ENCODE results near the gene ANKRD44. TPM values are rescaled to one million over a fixed set of nuclear protein-coding genes. Genes with fewer than 3 reads are reported as not detected.
"Not testable (repeated sequence)": the region's sequence is repeated elsewhere in the genome, so short reads cannot be mapped to it uniquely, and the experiment has no call there.

The ANKRD44 gene
- polyA plus RNA-seq, 1 experiment, result 14.7 TPM

DNA sequence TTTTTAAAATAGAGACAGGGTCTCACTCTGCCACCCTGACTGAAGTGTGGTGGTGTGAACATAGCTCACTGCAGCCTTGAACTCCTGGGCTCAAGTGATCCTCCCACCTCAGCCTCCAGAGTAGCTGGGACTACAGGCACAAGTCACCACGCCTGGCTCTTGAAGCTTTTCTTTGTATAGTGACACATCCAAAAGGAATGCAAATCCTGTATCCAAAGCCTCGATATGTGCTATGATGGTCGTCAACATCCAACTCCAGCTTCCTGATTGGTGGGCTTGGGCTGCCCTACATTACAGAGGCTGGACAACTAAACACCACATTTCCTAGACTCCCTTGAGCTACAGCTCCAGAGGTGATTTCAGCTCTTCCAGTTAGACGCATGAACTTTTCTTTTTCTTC, 282.4 kb downstream of the ANKRD44 start:
- H3K4me3 ChIP-seq (ENCODE audit: low read depth, low read length), result no peak overlapping the region
- H3K27me3 ChIP-seq (ENCODE audit: control insufficient read depth, insufficient read depth, low read length), result no peaks in the 10 kb centered on the region
- H3K9me3 ChIP-seq (ENCODE audit: control insufficient read depth, insufficient read depth, low read length), result no peaks in the 10 kb centered on the region
- no peak overlapping the region for H3K27ac ChIP-seq (ENCODE audit: low read depth, low read length)
- TF ChIP-seq, protein P1, sequence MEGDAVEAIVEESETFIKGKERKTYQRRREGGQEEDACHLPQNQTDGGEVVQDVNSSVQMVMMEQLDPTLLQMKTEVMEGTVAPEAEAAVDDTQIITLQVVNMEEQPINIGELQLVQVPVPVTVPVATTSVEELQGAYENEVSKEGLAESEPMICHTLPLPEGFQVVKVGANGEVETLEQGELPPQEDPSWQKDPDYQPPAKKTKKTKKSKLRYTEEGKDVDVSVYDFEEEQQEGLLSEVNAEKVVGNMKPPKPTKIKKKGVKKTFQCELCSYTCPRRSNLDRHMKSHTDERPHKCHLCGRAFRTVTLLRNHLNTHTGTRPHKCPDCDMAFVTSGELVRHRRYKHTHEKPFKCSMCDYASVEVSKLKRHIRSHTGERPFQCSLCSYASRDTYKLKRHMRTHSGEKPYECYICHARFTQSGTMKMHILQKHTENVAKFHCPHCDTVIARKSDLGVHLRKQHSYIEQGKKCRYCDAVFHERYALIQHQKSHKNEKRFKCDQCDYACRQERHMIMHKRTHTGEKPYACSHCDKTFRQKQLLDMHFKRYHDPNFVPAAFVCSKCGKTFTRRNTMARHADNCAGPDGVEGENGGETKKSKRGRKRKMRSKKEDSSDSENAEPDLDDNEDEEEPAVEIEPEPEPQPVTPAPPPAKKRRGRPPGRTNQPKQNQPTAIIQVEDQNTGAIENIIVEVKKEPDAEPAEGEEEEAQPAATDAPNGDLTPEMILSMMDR (IDR thresholded peaks at IDR 0.05; ENCODE audit: low read depth, low read length), result no peak
- ChIA-PET CTCF (interaction anchor here (0.7 to 1.5 kb wide), 8 partner anchors 11 to 140 kb away, joined by 3 to 7 read pairs (median 3); no protein-coding TSS in a partner anchor), POLR2A (no interaction called here)
- peak; percentile 26 for DNase-seq (ENCODE audit: low read depth, low spot score)

DNA sequence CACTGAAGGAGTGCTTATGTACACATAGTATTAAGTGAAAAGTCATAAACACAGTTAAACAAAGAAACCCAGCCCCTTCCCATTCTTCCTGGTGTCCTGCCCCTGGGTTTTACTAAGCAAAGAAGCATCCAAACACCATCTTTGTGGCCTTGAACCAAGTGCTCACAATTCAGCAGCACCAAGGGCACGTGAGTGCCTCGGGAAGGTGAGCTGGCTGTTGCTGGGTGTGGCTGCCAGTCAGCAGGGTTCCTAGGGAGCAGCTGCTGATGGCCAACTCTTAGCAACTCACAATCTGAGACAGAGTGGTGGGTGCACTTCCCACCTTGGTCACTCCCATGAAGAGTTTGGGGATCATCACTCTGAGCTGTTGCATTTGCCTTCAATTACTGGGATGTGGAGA, 286.4 kb downstream of the ANKRD44 start:
- POLR2A ChIA-PET, result no interaction called here
- DNase-seq (ENCODE audit: low read depth, low spot score), result no peak
- TF ChIP-seq, protein P1 (IDR thresholded peaks at IDR 0.05; ENCODE audit: low read depth, low read length), result no peak

DNA sequence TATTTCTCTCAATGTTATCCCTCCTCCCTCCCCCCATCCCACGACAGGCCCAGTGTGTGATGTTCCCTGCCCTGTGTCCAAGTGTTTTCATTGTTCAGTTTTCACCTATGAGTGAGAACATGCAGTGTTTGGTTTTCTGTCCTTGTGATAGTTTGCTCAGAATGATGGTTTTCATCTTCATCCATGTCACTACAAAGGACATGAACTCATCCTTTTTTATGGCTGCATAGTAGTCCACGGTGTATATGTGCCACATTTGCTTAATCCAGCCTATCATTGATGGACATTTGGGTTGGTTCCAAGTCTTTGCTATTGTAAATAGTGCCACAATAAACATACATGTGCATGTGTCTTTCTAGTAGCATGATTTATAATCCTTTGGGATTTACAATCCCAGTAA, 289.7 kb downstream of the ANKRD44 start:
- CTCF ChIA-PET, result interaction anchor here (1.6 kb wide), 1 partner anchor 9 kb away, joined by 8 read pairs; no protein-coding TSS in a partner anchor
- DNase-seq (ENCODE audit: low read depth, low spot score); POLR2A ChIA-PET; H3K27me3 ChIP-seq (ENCODE audit: control insufficient read depth, insufficient read depth, low read length); H3K9me3 ChIP-seq (ENCODE audit: control insufficient read depth, insufficient read depth, low read length); H3K4me3 ChIP-seq (ENCODE audit: low read depth, low read length); H3K27ac ChIP-seq (ENCODE audit: low read depth, low read length): not testable (repeated sequence)

More for the DNA sequence above, 286.4 kb downstream of the ANKRD44 start:
- no peaks in the 10 kb centered on the region for H3K9me3 ChIP-seq (ENCODE audit: control insufficient read depth, insufficient read depth, low read length)
- H3K27ac ChIP-seq (ENCODE audit: low read depth, low read length), result no peak overlapping the region
- CTCF ChIA-PET, result interaction anchor here (1.4 kb wide), 1 partner anchor 13 kb away, joined by 7 read pairs; no protein-coding TSS in a partner anchor
- H3K4me3 ChIP-seq (ENCODE audit: low read depth, low read length), result no peak overlapping the region
- no peaks in the 10 kb centered on the region for H3K27me3 ChIP-seq (ENCODE audit: control insufficient read depth, insufficient read depth, low read length)

- TF ChIP-seq, protein P1 (IDR thresholded peaks at IDR 0.05; ENCODE audit: low read depth, low read length), result no peak
- Histone ChIP-seq H3K27ac (ENCODE audit: low read depth, low read length) (no peak overlapping the region), H3K4me3 (ENCODE audit: low read depth, low read length) (no peak overlapping the region), H3K27me3 (ENCODE audit: control insufficient read depth, insufficient read depth, low read length) (no peaks in the 10 kb centered on the region), H3K9me3 (ENCODE audit: control insufficient read depth, insufficient read depth, low read length) (no peaks in the 10 kb centered on the region)
- ChIA-PET POLR2A (no interaction called here), CTCF (interaction anchor here (0.7 to 2.1 kb wide), 3 partner anchors 10 to 356 kb away, joined by 5 to 9 read pairs (median 6); no protein-coding TSS in a partner anchor)
- no peak for DNase-seq (ENCODE audit: low read depth, low spot score)
Observed at GRCh38 chr2:197013098-197013497, 297.5 kb downstream of the ANKRD44 start.

DNA sequence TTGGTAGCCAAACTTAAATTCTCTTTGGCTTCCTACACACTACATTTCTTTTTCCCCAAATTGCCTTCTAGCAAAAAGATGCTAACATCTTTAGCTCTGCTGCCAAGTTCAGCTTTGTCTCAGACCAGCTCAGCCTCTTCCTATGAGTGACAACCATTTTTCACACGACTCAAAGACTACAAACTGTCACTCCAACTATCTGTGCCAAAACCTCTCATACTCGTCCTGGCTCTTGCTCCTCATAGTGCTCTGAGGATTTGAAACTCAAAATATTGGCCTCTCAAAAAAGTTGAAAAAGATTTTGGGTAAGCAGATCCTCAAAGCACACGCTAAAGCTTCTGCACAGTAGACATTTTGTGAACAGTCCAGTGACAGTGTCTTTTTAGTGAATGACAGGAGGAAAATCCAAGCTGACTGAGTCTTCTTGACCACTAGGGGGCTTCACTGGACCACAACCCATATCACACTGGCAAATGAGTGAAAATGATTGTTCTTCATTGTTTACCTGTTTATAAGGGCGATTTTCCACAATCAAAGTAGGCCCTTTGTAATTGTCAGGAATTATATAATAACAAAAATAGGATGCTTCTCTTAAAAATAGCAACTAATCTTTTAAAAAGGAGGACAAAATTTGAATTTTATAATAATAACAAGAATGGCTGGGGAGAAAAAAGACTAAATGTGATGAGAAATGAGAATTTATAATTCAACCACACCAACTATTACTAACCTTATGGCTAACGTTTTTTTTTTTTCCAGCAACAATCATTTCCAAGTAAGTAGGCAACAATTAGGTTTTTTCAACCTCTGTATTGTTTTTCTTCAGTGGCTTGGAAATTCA, 298.6 kb downstream of the ANKRD44 start:
- TF ChIP-seq, protein P1 (IDR thresholded peaks at IDR 0.05; ENCODE audit: low read depth, low read length), result peak; percentile 91
- DNase-seq (ENCODE audit: low read depth, low spot score), result no peak
- Histone ChIP-seq H3K27ac (ENCODE audit: low read depth, low read length) (no peak overlapping the region), H3K9me3 (ENCODE audit: control insufficient read depth, insufficient read depth, low read length) (no peaks in the 10 kb centered on the region), H3K27me3 (ENCODE audit: control insufficient read depth, insufficient read depth, low read length) (no peaks in the 10 kb centered on the region), H3K4me3 (ENCODE audit: low read depth, low read length) (no peak overlapping the region)
- CTCF ChIA-PET, result interaction anchor here (0.5 to 2.6 kb wide), 37 partner anchors 8 to 768 kb away, joined by 3 to 13 read pairs (median 4); no protein-coding TSS in a partner anchor
- POLR2A ChIA-PET, result no interaction called here

Measured in AG04450 (cell line).